ENCODE data around the gene TBX6.

The TBX6 gene

GRCh38 chr16:30113711-30114333 lies 22.1 kb upstream of the TBX6 start:
- H3K4me1 ChIP-seq (ENCODE audit: control insufficient read depth, insufficient read depth, low read length) = no peaks in the 10 kb centered on the region
- peaks cover 12% of the 10 kb centered on the region for H3K36me3 ChIP-seq (ENCODE audit: control insufficient read depth, insufficient read depth, low read length)
- no peaks in the 10 kb centered on the region for H3K9me3 ChIP-seq (ENCODE audit: control insufficient read depth, low read length)
- H3K27ac ChIP-seq (ENCODE audit: insufficient read depth, low read depth, low read length, poor library complexity, severe bottlenecking) = no peak overlapping the region
- 92 to 95% methylated on average over 20 of the region's 20 CpGs for WGBS, 2 experiments
- H3K4me3 ChIP-seq (ENCODE audit: insufficient read depth, low read depth, low read length) = no peak overlapping the region
- no peaks in the 10 kb centered on the region for H3K27me3 ChIP-seq (ENCODE audit: control insufficient read depth, insufficient read depth, low read length, poor library complexity, severe bottlenecking)

- H3K36me3 ChIP-seq (ENCODE audit: control insufficient read depth, insufficient read depth, low read length) = peaks cover 7% of the 10 kb centered on the region
- WGBS, 2 experiments = 86 to 87% methylated on average over 20 of the region's 20 CpGs
- no peaks in the 10 kb centered on the region for H3K9me3 ChIP-seq (ENCODE audit: control insufficient read depth, low read length)
- H3K4me3 ChIP-seq (ENCODE audit: insufficient read depth, low read depth, low read length) = no peak within 1 kb of the TSS
- no peaks in the 10 kb centered on the region for H3K4me1 ChIP-seq (ENCODE audit: control insufficient read depth, insufficient read depth, low read length)
- H3K27ac ChIP-seq (ENCODE audit: insufficient read depth, low read depth, low read length, poor library complexity, severe bottlenecking) = no peak within 1 kb of the TSS
- no peaks in the 10 kb centered on the region for H3K27me3 ChIP-seq (ENCODE audit: control insufficient read depth, insufficient read depth, low read length, poor library complexity, severe bottlenecking)
These were observed 21.4 kb upstream of the TBX6 start, which contains the start of gene GDPD3 for GRCh38 chr16:30113031-30113710. TSS of gene GDPD3 (minus strand) at chr16:30113537. CDS start at chr16:30113478, 59 bp downstream.

GRCh38 chr16:30112197-30113030 lies 20.7 kb upstream of the TBX6 start:
- no peak overlapping the region for H3K27ac ChIP-seq (ENCODE audit: insufficient read depth, low read depth, low read length, poor library complexity, severe bottlenecking)
- H3K27me3 ChIP-seq (ENCODE audit: control insufficient read depth, insufficient read depth, low read length, poor library complexity, severe bottlenecking) = no peaks in the 10 kb centered on the region
- WGBS, 2 experiments = 75 to 77% methylated on average over 29 of the region's 29 CpGs
- H3K9me3 ChIP-seq (ENCODE audit: control insufficient read depth, low read length) = no peaks in the 10 kb centered on the region
- H3K4me3 ChIP-seq (ENCODE audit: insufficient read depth, low read depth, low read length) = no peak overlapping the region
- no peaks in the 10 kb centered on the region for H3K4me1 ChIP-seq (ENCODE audit: control insufficient read depth, insufficient read depth, low read length)
- H3K36me3 ChIP-seq (ENCODE audit: control insufficient read depth, insufficient read depth, low read length) = peaks cover 4% of the 10 kb centered on the region

- Histone ChIP-seq H3K4me1 (ENCODE audit: control insufficient read depth, insufficient read depth, low read length) (no peaks in the 10 kb centered on the region), H3K9me3 (ENCODE audit: control insufficient read depth, low read length) (no peaks in the 10 kb centered on the region), H3K4me3 (ENCODE audit: insufficient read depth, low read depth, low read length) (no peak overlapping the region), H3K27me3 (ENCODE audit: control insufficient read depth, insufficient read depth, low read length, poor library complexity, severe bottlenecking) (no peaks in the 10 kb centered on the region), H3K27ac (ENCODE audit: insufficient read depth, low read depth, low read length, poor library complexity, severe bottlenecking) (no peak overlapping the region), H3K36me3 (ENCODE audit: control insufficient read depth, insufficient read depth, low read length) (no peaks in the 10 kb centered on the region)
- 74 to 81% methylated on average over 7 of the region's 7 CpGs for WGBS, 2 experiments
These were observed 18.9 kb upstream of the TBX6 start for GRCh38 chr16:30110661-30111060.

- Histone ChIP-seq H3K4me1 (ENCODE audit: control insufficient read depth, insufficient read depth, low read length) (no peaks in the 10 kb centered on the region), H3K36me3 (ENCODE audit: control insufficient read depth, insufficient read depth, low read length) (no peaks in the 10 kb centered on the region), H3K4me3 (ENCODE audit: insufficient read depth, low read depth, low read length) (no peak overlapping the region), H3K27ac (ENCODE audit: insufficient read depth, low read depth, low read length, poor library complexity, severe bottlenecking) (no peak overlapping the region), H3K9me3 (ENCODE audit: control insufficient read depth, low read length) (no peaks in the 10 kb centered on the region), H3K27me3 (ENCODE audit: control insufficient read depth, insufficient read depth, low read length, poor library complexity, severe bottlenecking) (no peaks in the 10 kb centered on the region)
- 94 to 95% methylated on average over 15 of the region's 15 CpGs for WGBS, 2 experiments
These were observed 16.5 kb upstream of the TBX6 start for GRCh38 chr16:30108059-30108850.

- Histone ChIP-seq H3K27ac (ENCODE audit: insufficient read depth, low read depth, low read length, poor library complexity, severe bottlenecking) (no peak overlapping the region), H3K36me3 (ENCODE audit: control insufficient read depth, insufficient read depth, low read length) (no peaks in the 10 kb centered on the region), H3K9me3 (ENCODE audit: control insufficient read depth, low read length) (no peaks in the 10 kb centered on the region), H3K4me3 (ENCODE audit: insufficient read depth, low read depth, low read length) (no peak overlapping the region), H3K4me1 (ENCODE audit: control insufficient read depth, insufficient read depth, low read length) (no peaks in the 10 kb centered on the region), H3K27me3 (ENCODE audit: control insufficient read depth, insufficient read depth, low read length, poor library complexity, severe bottlenecking) (no peaks in the 10 kb centered on the region)
- 95 to 96% methylated on average over 6 of the region's 6 CpGs for WGBS, 2 experiments
These were observed 12.8 kb upstream of the TBX6 start for GRCh38 chr16:30104492-30104891.

GRCh38 chr16:30104090-30104489 lies 12.4 kb upstream of the TBX6 start:
- WGBS, 2 experiments = 86 to 92% methylated on average over 4 of the region's 4 CpGs
- no peak overlapping the region for H3K27ac ChIP-seq (ENCODE audit: insufficient read depth, low read depth, low read length, poor library complexity, severe bottlenecking)

GRCh38 chr16:30096862-30097563 lies 5.3 kb upstream of the TBX6 start:
- H3K36me3 ChIP-seq (ENCODE audit: control insufficient read depth, insufficient read depth, low read length) = no peaks in the 10 kb centered on the region
- H3K27me3 ChIP-seq (ENCODE audit: control insufficient read depth, insufficient read depth, low read length, poor library complexity, severe bottlenecking) = no peaks in the 10 kb centered on the region
- H3K4me1 ChIP-seq (ENCODE audit: control insufficient read depth, insufficient read depth, low read length) = peaks cover 15% of the 10 kb centered on the region
- H3K9me3 ChIP-seq (ENCODE audit: control insufficient read depth, low read length) = peaks cover 3% of the 10 kb centered on the region
- H3K27ac ChIP-seq (ENCODE audit: insufficient read depth, low read depth, low read length, poor library complexity, severe bottlenecking) = no peak overlapping the region
- H3K4me3 ChIP-seq (ENCODE audit: insufficient read depth, low read depth, low read length) = peak overlapping the region; percentile 25
- 96 to 97% methylated on average over 18 of the region's 18 CpGs for WGBS, 2 experiments

More at GRCh38 chr16:30104090-30104489, 12.4 kb upstream of the TBX6 start:
- no peaks in the 10 kb centered on the region for H3K4me1 ChIP-seq (ENCODE audit: control insufficient read depth, insufficient read depth, low read length)
- no peaks in the 10 kb centered on the region for H3K27me3 ChIP-seq (ENCODE audit: control insufficient read depth, insufficient read depth, low read length, poor library complexity, severe bottlenecking)
- H3K4me3 ChIP-seq (ENCODE audit: insufficient read depth, low read depth, low read length) = no peak overlapping the region
- H3K36me3 ChIP-seq (ENCODE audit: control insufficient read depth, insufficient read depth, low read length) = no peaks in the 10 kb centered on the region
- no peaks in the 10 kb centered on the region for H3K9me3 ChIP-seq (ENCODE audit: control insufficient read depth, low read length)

GRCh38 chr16:30096105-30096861 lies 4.6 kb upstream of the TBX6 start, which contains the start of gene YPEL3:
TSS of gene YPEL3 (minus strand) at chr16:30096213. CDS start at chr16:30095482, 731 bp downstream.
- Histone ChIP-seq H3K36me3 (ENCODE audit: control insufficient read depth, insufficient read depth, low read length) (no peaks in the 10 kb centered on the region), H3K27me3 (ENCODE audit: control insufficient read depth, insufficient read depth, low read length, poor library complexity, severe bottlenecking) (no peaks in the 10 kb centered on the region), H3K4me3 (ENCODE audit: insufficient read depth, low read depth, low read length) (peak within 1 kb of the TSS; percentile 31), H3K27ac (ENCODE audit: insufficient read depth, low read depth, low read length, poor library complexity, severe bottlenecking) (peak within 1 kb of the TSS; percentile 79), H3K9me3 (ENCODE audit: control insufficient read depth, low read length) (peaks cover 3% of the 10 kb centered on the region), H3K4me1 (ENCODE audit: control insufficient read depth, insufficient read depth, low read length) (peaks cover 15% of the 10 kb centered on the region)
- 12 to 13% methylated on average over 77 of the region's 77 CpGs for WGBS, 2 experiments

All from ectodermal cell (in vitro differentiated cells).